CD4-positive, alpha-beta T cell treated with Interleukin-6 for 4 hours (primary cell): ENCODE data around the gene HDLBP.

Source experiments
- DNase-seq: peaks from one replicate; pipeline ENCODE4 v3.0.0-alpha.2; 2020; ENCODE audit warnings: mixed read lengths

The HDLBP gene

DNA sequence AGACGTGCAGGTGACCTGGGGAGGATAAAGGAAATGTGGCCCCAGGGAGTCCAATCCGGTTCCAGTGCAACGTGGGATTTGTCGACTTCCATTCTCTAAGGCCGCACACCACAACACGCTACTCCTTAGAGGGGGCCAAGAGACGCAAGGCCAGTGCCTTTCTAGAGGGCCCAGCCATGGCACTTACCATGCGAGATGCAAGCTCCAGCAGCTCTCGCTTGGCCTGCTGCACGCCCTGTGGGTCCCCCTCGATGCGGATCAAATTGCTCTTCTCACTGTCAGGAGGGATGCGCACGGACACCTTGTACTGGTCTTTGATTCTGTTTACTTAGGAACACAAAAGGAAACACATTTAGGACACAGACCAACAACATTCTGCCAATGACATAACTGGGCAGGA lies 65.8 kb downstream of the HDLBP start:
- no peak for DNase-seq

DNA sequence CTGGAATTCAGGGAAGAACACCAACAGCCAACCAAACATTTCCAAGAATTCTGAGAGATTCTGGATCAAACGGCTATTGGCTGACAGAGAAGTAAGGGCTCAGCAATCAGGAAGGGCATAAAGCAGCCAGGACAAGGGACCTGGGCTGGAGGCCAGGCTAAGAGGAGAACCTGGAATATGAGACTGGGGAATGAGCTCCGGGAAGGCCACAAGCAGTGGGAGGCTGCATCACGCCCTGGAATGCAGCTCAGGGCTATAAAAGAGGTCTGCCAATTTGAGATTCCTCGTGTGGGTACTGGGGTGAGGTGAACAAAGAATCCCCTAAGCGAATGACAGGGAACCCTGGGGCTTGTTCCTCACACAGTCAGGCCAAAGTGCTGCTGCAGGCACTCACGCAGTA lies 66.6 kb downstream of the HDLBP start:
- no peak for DNase-seq

DNA sequence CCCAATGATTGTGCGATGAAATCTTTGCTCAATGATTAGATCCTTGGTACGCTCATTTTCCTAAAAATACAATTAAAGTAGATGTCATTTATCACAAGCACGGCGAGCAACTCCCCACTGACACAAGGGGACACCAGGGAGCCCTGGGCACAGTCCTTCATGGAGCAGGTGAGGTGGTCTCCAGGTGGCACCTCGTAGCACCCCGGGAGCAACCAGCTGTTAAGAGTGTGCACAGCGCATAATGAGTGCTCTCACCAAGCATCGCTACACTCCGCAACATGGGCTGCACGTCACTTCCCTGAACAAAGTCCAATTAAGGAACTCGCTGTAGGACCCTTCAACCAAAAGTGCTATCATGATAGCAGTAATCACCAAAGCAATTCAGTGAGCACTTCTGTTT lies 67.2 kb downstream of the HDLBP start:
- no peak for DNase-seq

DNA sequence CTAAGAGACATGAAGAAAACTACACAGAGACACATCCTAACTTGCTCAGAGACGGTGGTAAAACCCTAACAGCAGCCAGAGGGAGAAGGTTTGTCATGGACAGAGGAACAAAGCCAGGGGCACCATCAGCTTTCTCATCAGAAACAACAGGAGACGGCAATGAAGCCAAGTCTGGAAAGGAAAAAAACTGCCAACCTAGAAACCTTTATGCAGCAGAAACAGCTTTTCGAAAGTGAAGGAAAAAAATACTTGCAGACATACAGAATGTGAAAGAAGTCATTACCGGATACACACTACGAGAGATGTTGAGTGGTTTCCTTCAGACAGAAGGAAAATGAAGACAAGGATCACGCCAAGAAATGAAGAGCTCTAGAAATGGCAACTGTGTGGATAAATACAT lies 71.1 kb downstream of the HDLBP start:
- DNase-seq = no peak

DNA sequence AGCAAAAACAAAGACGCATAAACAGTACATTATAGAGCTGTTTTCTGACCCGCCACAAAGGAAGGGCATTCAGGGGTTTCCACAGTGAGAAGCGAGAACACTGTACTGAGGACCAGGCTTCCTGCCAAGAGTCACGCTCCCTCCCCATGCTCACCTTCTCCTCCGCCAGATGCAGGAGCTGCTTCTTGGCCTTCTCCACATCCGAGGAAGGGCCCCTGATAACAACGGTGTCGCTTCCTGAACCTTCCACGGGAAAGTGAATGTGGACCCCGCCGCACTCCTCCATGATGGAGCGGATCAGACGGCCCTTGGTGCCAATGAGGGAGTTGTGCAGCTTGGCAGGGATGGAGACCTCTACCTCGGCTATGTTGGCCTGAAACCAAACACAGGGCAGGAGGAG lies 73.2 kb downstream of the HDLBP start:
- no peak for DNase-seq

DNA sequence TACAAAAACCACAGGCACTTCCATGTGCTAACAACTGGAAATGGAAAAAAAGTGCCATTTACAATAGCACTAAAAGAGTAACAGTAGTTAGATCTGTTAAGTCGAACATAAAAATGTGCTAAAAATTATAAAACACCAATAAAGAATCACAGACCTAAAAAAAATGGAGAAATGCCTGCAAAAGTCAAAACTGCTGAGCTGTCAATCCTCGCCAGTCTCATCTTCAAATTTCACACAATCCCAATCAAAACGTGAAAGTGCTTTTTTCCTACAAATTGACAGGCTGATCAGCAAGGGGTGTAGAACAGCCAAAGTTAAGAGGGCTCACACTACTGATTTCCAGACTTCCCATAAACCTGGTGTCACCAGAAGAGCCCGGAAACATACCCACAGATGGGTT lies 73.8 kb downstream of the HDLBP start:
- no peak for DNase-seq

DNA sequence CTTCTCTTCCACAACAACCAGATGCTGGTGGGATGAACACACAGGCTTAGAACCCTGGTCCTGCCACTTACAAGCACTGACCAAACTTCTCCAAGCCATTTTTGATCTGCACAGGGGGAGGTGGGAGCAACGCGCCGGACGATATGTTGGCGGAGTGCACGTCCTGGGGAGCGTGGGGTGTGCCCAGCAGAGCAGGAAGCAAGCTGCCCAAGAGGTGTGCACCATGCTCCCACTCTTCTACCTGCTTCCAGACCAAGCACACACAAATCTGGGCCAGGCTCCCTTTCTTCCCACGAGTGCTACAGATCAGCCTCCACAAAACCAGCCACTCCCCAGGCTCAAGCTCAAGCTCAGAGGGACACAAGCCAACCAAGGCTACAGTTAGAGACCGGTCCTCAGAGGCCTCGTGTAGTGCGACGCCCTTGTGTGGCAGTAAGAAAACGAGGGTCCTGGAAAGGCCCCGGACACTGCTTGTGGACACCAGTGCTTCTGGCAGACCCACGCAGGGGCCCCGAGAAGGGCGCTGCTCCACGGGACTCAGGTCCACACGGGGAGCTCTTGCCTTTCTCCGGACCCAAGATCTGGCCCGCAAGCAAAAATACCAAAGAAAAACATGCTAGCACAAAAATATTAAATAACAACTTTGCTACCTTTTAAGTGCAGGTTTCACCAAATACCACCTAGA lies 75.0 kb downstream of the HDLBP start:
- DNase-seq = no peak

DNA sequence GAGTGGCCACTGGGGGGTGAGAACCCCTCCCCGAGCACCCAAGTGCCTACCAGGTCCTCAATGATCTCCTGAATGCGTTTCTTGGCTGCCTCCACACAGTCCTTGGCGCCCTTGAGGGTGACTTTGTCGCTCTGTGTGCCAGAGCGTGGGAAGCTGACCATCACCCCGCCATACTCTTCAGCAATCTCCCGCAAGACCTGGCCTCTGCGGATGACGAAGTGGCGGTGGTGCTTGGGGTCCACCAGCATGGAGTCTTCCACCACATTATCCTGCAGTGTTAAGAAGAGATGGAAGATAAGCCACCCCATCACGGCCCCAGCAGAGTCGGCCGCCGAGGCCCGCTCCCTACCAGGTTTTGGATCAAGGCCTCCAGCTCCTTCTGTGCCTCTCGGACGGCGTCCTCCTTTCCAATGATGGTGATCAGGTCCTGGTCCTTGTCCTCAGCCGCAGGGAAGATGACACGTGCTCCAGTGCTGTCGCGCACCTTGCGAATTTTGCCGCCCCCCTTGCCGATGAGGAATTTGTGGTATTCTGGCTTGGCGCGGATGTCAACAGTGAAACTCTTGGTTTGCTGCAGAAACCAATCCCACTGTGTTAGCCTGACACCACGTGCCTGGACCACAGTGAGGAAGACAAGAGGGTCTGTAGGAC lies 75.8 kb downstream of the HDLBP start:
- no peak for DNase-seq

DNA sequence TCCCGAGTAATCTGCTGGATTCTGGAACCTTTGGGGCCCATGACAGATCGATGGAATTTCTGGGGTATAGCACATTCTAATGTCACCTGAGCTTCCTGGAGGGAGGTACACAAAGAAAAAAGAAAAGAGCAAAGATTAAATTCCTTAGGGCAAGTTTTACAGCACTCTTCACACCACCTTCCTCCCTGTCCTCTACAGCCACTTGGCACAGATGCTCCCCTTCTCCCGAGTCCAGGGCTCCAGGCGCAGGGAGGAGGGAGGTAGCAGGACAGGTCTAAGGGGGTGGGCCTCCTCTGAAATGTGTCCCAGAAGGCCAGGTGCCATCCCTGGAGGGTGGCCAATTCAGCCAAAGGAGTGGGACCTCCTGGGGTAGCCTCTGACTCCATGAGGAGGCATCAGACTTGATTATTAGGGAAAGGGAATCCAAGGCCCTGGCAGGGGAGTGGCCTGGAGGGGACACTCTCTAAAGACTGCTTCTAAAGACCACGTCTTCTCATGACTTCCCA lies 76.7 kb downstream of the HDLBP start:
- DNase-seq = no peak

DNA sequence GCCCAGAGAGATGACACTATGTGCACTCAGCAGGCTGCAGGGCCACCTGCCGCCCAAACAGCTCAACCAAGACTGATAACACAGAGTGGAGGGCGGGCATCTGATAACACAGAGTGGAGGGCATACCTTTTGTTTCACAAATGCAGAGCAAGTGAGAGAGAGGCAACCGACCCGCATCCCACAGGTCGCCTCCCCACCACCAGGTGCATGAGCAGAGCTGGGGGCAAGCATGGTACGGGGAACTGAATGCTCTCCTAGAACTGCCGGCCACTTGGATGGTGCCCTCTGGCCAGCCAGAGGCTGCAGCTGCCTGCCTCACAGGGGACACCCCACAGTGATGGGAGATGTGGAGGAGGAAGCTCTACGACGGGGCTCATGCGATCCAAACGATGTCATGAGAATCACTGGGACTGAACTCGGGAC lies 77.5 kb downstream of the HDLBP start:
- DNase-seq = no peak

DNA sequence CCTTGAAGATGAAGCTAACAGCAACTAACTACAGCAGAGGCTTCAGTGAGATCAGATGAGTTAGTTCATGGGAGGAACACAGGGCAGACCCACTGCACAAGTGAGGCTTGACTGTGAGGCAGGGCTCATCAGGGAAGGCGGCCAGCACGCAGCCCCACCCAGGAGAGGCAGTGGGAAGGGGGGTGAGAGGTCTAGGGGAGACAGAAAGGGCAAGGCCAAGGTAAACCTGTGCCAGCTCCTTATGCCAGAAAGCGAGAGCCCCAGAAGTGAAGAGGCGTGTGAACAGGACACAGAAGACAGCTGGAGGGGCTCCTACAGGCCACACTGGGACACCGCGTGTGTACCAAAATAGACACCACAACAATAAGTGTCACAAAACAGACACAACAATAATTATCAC lies 78.4 kb downstream of the HDLBP start:
- no peak for DNase-seq

DNA sequence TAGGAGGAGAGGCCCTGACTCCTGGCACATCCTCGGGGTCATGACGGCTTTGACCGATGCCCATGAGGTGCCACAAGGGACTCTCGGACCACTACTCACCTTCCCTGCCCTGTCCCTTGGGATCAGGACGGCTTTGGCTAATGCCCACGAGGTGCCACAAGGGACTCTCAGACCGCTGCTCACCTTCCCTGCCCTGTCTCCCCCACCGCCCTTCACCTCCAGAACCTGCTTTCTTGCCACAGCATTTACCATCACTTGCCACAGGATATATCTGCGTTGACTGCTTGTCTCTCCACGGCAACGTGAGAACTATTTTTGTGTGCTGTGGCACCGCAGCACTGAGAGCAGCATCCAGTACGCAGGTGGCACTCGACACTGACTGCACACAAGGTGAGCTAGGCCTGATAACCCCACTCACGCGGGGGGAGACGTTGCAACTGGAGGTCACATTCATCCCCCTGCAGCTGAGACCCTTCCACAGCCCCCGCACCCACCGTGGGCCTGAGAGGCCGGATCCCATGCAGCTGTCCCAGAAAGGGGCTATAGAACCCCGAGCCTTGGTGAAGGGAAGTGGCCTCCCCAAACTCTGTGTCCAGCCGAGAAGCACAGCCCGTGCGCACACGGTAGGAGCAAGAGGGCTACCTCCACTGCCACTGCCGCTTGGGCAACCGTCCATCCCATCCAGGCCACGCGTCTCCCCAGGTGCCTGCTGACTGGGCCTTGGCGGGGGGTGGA lies 79.4 kb downstream of the HDLBP start:
- no peak for DNase-seq

DNA sequence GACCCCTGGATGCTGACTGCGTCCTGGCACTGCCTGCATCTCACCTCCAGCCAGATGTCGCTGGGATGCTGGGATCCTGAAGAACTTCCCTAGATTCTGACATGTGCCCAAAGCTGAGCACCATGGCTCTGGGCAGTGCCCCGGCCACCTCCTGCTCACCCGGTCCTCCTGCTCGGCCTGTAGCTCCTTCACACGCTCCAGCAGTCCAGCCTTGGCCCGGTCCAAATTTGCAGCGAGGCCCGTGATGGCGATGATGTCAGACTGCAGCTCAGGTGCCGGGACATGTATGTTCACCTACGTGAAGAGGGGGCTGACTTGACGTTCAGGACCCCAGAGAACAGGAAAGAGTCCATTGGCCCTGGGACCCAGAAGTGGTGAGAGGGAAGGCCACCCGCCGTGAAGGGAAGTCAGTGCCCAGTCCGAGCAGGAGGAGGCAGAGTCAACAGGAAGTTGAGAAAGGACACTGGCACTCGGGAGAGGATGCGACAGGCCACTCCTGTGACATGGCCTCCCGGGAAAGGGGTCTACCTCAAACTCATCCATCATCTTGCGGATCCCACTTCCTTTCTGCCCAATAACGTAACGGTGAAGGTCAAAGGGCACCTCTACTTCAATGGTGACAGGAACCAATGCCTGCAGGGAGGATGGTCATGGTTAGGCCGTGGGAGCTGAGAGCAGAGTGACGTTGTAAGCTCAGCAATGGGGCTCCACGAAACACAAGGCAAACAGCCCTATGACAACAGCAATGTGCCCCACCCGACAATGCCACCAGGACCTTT lies 80.3 kb downstream of the HDLBP start:
- DNase-seq = no peak

DNA sequence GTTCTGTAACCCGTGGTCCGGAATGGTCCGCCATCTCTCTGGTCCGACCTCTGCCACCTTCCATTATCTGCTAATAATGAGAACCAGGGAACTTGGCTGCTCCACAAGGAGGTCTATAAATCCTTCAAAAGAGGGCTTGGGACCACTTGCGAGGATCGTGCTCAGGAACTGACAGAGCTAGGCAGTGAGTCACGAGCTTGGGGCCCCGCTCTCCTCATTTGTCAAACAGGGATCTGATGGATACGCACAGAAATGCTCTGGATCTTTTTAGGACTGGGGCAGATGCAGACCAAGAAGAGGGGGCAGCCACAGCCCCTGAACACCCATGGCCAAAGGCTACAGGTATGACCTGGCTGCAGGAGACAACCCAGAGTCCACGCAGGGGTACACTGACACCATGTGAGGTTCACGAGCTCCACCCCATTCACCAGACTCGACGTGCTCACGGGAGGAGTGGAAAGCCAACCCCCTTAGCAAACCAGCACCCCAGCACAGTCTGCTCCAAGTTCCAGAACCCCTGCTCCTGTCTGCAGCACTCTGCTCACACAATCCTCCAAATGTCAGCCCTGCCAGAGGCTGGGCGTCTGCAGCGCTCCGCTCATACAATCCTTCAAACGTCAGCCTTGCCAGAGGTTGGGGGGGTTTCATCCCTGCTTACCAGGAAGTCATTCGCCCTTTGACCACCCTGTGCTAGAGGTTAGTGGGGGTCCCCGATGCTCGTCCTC lies 81.2 kb downstream of the HDLBP start:
- no peak for DNase-seq

DNA sequence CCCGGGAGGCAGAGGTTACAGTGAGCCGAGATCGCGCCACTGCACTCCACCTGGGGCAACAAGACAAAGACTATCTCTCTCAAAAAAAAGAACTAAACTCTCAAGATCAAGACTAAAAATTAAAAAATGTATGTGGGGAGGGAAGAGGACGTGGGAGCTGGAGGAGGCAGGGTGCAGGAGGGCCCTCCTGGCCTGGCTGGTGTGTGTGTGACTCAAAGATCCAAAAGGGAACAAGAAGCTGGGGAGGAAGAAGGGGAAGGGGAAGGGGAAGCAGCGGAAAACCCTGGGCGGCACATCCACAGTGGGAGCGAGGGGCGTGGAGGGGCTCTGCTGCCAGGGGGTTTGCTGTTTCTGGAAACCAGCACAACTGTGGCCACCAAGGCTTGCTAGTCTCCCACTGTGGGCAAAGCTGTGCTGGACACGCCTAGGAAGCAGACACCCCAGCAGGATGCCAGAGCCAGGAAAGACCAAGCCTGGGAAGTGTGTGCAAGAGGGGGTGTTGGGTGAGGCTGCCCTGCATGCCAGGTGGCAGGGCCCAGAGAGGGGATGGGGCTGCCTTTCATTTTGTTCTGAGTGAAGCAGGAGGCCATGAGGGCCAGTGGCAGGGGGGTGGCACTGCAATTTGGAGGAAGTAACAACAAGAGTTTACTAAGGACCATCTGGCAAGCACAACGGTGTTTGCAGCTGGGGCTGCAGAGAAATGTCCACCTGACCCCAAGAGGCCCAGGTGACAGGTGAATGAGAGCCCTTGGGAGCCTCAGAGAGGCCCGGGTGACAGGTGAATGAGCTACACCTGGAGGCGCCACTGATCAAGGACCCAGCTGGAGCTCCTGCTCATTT lies 82.5 kb downstream of the HDLBP start:
- DNase-seq = no peak

DNA sequence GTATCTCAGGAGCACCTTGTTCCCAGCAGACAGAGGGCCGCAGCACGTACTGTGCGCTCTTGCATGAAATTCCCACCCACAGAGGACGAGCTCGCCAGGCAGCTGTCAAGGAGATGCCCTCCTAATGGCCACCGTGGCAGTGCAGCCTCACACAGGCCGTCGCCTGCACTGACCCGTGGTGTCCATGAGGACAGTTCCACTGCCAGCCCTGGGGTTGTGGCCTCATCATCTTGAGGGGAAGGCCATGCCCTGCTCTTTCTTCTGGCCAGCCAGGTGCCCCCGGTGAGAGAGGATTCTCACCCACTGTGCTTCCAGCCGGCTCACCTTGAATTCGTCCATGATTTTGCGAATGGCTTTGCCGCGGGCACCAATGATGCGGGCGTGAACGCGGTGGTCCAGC lies 85.0 kb downstream of the HDLBP start:
- no peak for DNase-seq

DNA sequence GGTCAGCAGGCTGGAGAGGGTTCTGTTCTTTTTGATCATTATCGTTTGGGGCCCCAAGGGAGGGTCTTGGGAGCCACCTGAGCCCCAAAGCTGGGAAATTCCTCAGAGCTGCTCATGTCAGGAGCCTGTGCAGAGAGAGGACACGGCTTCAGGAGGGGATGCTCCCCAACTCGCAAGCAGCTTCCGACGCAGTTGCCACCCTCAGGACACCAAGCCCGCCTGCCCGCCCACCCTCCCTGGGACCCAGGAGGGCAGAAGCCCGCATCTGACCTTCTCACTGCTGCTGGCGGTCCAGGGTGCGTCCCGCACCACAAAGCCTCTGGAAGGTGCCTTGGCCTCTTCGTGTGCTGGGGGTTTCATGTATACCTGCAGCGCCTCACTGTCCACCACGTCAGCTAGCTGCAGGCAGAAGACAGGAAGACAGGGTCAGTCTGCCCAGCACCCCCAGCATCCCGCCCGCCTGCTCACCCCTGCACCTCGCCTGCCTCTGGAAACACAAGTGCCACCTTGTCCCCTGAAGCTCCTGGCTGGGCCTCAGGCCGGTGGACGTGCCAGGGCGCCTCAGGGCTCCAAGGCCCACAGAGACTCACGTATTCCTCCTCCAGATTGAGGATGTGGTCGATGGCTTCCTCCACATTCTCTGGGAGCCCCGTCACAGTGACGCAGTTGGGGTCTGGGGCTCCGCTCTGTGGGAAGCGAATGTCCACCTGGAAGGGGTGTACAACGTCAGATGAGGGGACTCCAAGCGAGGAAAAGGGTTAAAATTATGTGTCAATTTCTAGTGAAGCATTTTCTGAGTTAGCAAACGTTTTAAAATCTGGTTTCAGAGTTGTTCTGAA lies 85.7 kb downstream of the HDLBP start:
- DNase-seq = no peak

DNA sequence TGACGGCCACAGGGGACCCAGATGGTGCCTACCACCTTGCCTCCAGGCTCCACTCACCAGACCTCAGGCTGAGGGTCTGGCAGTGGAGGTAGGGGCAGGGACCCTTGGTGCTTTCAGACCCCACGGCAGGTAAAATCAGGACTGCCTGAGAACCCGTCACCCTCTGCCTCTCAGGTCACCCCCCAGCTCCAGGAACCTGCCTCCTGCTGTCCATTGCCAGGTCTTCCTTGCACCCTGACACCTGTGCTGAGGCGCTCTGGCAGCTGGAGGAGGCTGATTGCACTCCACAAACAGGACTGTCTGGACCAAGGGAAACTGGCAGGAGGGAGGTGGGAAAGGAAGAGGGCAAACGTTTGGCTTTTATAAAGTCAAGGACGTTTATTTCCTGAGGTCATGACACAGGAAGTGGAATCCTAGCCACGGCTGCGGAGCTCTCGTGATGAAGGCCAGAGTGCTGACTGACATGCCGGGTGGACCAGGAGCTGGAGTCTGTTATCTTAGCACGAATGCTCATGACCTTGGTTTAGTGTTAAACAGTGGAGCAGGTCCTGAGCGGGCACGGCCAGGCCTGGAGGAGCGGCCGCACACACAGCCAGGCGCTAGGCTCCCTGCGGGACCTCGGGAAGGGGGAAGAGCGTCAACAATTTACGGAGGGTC lies 86.5 kb downstream of the HDLBP start:
- DNase-seq = no peak

DNA sequence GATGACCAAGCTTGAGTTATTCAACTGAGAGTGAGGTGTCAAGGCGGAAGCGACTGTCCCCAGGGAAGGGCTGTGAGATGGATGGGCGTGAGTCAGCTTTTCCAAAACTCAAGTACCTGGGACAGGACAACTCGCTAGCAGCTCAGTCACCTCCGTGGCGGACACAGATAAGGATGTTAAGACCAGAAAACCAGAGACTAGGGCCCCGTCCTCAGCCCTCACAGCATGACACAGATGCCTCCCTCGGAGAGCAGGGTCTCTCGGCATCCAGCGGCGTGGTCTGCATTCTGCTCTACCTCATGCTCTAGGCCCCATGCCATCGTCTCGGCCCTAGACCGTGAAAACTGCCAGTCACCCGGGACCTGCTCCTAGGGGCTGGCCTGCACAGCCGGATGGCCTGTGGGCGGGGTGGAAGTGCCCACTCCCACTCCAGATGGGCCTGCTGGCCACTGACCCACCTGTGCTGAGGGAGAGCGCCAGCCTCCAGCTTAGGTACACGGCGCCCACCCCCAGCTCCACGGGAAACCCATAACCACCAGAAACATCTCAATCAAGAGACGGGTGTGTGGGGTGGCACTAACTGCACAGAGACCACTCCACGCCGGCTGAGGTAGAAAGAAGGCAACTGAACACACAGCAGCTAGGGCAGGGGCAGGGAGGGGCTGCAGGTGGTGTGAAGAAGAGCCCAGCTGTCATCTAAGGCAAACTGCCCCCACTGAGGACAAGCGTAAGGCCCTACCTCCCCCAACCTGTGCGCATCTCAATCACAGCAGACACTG lies 87.2 kb downstream of the HDLBP start:
- DNase-seq = no peak
